ENCODE results near the gene BIRC7.

DNA sequence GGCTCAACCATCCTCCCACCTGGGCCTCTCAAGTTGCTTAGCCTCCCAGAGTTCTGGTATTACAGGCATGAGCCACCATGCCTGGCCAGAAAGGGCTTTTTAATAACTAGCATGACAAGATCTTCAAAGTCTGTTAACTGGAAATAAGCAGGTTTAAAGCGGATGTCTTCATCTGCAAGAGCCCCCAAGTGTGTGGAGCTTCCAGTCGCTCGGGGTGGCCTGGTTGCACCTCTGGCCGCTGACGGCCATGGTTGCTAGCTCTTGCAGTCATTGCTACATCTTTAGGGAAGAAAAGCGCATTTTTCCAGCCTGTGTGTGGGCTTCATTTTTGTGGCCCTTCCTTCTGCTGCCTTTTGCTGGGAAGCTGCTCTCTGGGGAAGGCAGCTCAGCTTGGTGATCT lies 44.7 kb downstream of the BIRC7 start:
- TF ChIP-seq, protein P1, sequence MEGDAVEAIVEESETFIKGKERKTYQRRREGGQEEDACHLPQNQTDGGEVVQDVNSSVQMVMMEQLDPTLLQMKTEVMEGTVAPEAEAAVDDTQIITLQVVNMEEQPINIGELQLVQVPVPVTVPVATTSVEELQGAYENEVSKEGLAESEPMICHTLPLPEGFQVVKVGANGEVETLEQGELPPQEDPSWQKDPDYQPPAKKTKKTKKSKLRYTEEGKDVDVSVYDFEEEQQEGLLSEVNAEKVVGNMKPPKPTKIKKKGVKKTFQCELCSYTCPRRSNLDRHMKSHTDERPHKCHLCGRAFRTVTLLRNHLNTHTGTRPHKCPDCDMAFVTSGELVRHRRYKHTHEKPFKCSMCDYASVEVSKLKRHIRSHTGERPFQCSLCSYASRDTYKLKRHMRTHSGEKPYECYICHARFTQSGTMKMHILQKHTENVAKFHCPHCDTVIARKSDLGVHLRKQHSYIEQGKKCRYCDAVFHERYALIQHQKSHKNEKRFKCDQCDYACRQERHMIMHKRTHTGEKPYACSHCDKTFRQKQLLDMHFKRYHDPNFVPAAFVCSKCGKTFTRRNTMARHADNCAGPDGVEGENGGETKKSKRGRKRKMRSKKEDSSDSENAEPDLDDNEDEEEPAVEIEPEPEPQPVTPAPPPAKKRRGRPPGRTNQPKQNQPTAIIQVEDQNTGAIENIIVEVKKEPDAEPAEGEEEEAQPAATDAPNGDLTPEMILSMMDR (IDR thresholded peaks at IDR 0.05 in 8 of 11, conservative IDR thresholded peaks at IDR 0.05 in 3 of 11), result no peak
- TF ChIP-seq POLR2AphosphoS5 (IDR thresholded peaks at IDR 0.05) (no peak), POLR2A (IDR thresholded peaks at IDR 0.05) (no peak)
